GM19463 (cell line): ENCODE results near the gene DNAH10.

ENCODE experiments used
- ATAC-seq: cut with Tn5 transposase; IDR thresholded peaks from one replicate; pipeline ENCODE4 v1.9.1; 2021; ENCODE audit warnings: mild to moderate bottlenecking, moderate library complexity; ENCODE audit not compliant: unreplicated experiment

The DNAH10 gene

GRCh38 chr12:123761841-123762714, at the start of gene DNAH10:
DNAH10 (plus strand) TSS chr12:123762301; CDS start chr12:123762337, 36 bp downstream.
- peak; percentile 68 for ATAC-seq

GRCh38 chr12:123712780-123713319, 49.3 kb upstream of the DNAH10 start:
- ATAC-seq, result no peak

- ATAC-seq, result no peak
These were observed 48.7 kb upstream of the DNAH10 start for GRCh38 chr12:123713398-123713797.

- peak; percentile 24 for ATAC-seq
These were observed 48.1 kb upstream of the DNAH10 start for GRCh38 chr12:123713823-123714585.

- no peak for ATAC-seq
These were observed 46.9 kb upstream of the DNAH10 start for GRCh38 chr12:123715195-123715594.

GRCh38 chr12:123717350-123717749, 44.8 kb upstream of the DNAH10 start:
- no peak for ATAC-seq

- ATAC-seq, result no peak
These were observed 41.8 kb upstream of the DNAH10 start for GRCh38 chr12:123720141-123720814.

GRCh38 chr12:123721245-123721644, 40.9 kb upstream of the DNAH10 start:
- ATAC-seq, result no peak

GRCh38 chr12:123723011-123723410, 39.1 kb upstream of the DNAH10 start:
- no peak for ATAC-seq

- no peak for ATAC-seq
These were observed 38.3 kb upstream of the DNAH10 start for GRCh38 chr12:123723765-123724164.

- ATAC-seq, result no peak
These were observed 35.9 kb upstream of the DNAH10 start for GRCh38 chr12:123726244-123726643.

- ATAC-seq, result no peak
These were observed 35.1 kb upstream of the DNAH10 start for GRCh38 chr12:123726962-123727361.

- ATAC-seq, result no peak
These were observed 34.2 kb upstream of the DNAH10 start for GRCh38 chr12:123727878-123728277.

- ATAC-seq, result no peak
These were observed 30.5 kb upstream of the DNAH10 start for GRCh38 chr12:123731596-123731995.

GRCh38 chr12:123732251-123732650, 29.9 kb upstream of the DNAH10 start:
- no peak for ATAC-seq

- no peak for ATAC-seq
These were observed 28.9 kb upstream of the DNAH10 start for GRCh38 chr12:123733229-123733628.

GRCh38 chr12:123734268-123734667, 27.8 kb upstream of the DNAH10 start:
- no peak for ATAC-seq

GRCh38 chr12:123741937-123742572, 20.0 kb upstream of the DNAH10 start:
- no peak for ATAC-seq

- ATAC-seq, result no peak
These were observed 19.1 kb upstream of the DNAH10 start for GRCh38 chr12:123743002-123743401.

GRCh38 chr12:123744836-123745235, 17.3 kb upstream of the DNAH10 start:
- ATAC-seq, result no peak

- no peak for ATAC-seq
These were observed 14.8 kb upstream of the DNAH10 start for GRCh38 chr12:123747309-123747708.
